GM19468 (cell line): ENCODE results near the gene POLA2.
"Not testable (repeated sequence)": the region's sequence is repeated elsewhere in the genome, so short reads cannot be mapped to it uniquely, and the experiment has no call there.

Experiments
- ATAC-seq: cut with Tn5 transposase; IDR thresholded peaks from one replicate; pipeline ENCODE4 v1.9.1; 2021; ENCODE audit warnings: mild to moderate bottlenecking, moderate library complexity, moderate number of reproducible peaks; ENCODE audit not compliant: unreplicated experiment; ENCODE audit errors: extremely low read depth

The POLA2 gene

GRCh38 chr11:65321828-65322485 is 60.2 kb downstream of the POLA2 start:
- ATAC-seq = no peak

GRCh38 chr11:65323813-65324212 is 62.1 kb downstream of the POLA2 start:
- ATAC-seq = no peak

- ATAC-seq = no peak
These were observed 63.7 kb downstream of the POLA2 start for GRCh38 chr11:65325435-65325834.

GRCh38 chr11:65327021-65327420 is 65.3 kb downstream of the POLA2 start:
- no peak for ATAC-seq

GRCh38 chr11:65329478-65329877 is 67.7 kb downstream of the POLA2 start:
- ATAC-seq = no peak

GRCh38 chr11:65329944-65330403 is 68.2 kb downstream of the POLA2 start:
- no peak for ATAC-seq

GRCh38 chr11:65330544-65330943 is 68.8 kb downstream of the POLA2 start:
- no peak for ATAC-seq

- ATAC-seq = not testable (repeated sequence)
These were observed 70.8 kb downstream of the POLA2 start for GRCh38 chr11:65332591-65332990.

- no peak for ATAC-seq
These were observed 73.0 kb downstream of the POLA2 start for GRCh38 chr11:65334696-65335295.

- ATAC-seq = no peak
These were observed 76.9 kb downstream of the POLA2 start for GRCh38 chr11:65338676-65339075.

GRCh38 chr11:65340226-65340625 is 78.5 kb downstream of the POLA2 start:
- ATAC-seq = no peak

- ATAC-seq = no peak
These were observed 80.1 kb downstream of the POLA2 start for GRCh38 chr11:65341856-65342255.
